ENCODE results near the gene CD300H.

DNA sequence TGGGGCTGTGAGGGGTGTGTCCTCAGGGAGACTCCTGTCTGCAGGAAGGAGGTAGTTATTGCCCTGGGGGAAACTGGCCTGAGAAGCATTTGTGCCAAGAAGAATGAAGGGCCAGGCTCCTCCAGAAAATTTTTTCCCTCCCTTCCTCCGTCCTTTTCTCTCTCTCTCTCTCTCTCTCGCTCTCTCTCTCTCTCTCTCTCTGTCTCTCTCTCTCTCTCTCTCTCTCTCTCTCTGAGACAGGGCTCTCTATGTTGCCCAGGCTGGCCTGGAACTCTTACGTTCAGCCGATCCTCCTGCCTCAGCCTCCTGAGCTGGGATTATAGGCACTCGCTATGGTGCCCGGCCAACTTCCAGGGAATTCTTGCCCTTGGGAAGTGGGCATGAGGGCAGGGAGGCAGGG is 44.7 kb upstream of the CD300H start:
- TF ChIP-seq, protein P1, sequence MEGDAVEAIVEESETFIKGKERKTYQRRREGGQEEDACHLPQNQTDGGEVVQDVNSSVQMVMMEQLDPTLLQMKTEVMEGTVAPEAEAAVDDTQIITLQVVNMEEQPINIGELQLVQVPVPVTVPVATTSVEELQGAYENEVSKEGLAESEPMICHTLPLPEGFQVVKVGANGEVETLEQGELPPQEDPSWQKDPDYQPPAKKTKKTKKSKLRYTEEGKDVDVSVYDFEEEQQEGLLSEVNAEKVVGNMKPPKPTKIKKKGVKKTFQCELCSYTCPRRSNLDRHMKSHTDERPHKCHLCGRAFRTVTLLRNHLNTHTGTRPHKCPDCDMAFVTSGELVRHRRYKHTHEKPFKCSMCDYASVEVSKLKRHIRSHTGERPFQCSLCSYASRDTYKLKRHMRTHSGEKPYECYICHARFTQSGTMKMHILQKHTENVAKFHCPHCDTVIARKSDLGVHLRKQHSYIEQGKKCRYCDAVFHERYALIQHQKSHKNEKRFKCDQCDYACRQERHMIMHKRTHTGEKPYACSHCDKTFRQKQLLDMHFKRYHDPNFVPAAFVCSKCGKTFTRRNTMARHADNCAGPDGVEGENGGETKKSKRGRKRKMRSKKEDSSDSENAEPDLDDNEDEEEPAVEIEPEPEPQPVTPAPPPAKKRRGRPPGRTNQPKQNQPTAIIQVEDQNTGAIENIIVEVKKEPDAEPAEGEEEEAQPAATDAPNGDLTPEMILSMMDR (conservative IDR thresholded peaks at IDR 0.05; ENCODE audit: low read depth, low read length): no peak
- no peak for TF ChIP-seq EZH2 (IDR thresholded peaks at IDR 0.05; ENCODE audit: low read length, unreplicated experiment)
- TF ChIP-seq EZH2phosphoT487 (IDR thresholded peaks at IDR 0.05; ENCODE audit: borderline replicate concordance, low read length): no peak

Measured in PC-3 (cell line).